AG08396 (cell line): ENCODE measurements around the gene MTMR4.
"Not testable (repeated sequence)": the region's sequence is repeated elsewhere in the genome, so short reads cannot be mapped to it uniquely, and the experiment has no call there.

Experiments
- DNase-seq: peaks from one replicate; pipeline ENCODE4 v3.0.0; 2012; ENCODE audit warnings: low spot score, mixed read lengths

MTMR4 gene

DNA sequence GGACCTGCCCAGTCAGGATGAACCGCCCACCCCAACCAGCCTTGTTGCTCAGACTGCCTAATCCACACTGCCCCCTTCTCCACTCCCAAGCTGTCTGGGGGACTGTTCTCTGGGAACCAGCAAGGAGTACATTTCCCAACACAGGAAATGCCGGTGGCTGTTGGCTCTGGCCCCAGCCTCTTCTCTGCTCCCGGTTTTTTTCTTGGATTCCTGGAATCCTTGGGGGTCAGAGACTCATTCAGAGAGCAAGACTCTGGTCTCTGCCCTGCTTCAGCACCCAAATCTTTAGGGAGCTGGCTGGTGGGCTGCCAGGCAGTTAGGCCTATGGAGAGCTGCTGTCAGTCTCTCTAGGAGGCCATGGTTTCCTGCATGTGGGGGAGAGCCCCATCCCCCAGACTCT, 10.8 kb upstream of the MTMR4 start:
- peak; percentile 60 for DNase-seq

GRCh38 chr17:58521680-58522079, 7.2 kb upstream of the MTMR4 start:
- DNase-seq, result no peak

DNA sequence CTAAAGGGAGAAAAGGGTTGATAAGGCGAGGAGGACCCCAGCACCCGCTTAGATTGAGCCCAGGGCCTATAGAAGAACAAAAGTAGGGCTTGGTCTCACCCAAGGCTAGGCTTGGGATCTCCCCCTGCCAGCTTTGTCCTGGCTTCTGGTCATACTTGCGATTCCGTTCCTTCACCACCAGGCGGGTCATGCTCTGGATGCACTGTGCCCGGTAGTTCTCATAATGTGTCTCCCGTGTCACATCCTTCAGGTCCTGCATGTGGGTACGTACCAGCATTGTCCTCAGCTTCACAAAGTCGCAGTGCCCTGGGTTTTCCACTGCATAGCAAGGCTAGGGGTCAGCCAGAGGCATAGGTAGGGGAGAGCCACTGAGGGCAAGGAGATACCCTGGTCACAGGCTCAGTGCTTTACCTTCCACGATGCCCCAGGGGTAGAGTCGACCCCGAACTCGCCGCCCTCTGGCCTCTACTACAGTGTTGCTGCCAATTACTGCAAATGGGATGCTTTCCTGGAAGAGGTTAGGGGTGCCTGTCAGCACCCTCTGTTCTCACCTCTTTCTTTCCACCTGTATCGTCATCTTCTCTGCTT, 6.5 kb upstream of the MTMR4 start:
- DNase-seq, result no peak

GRCh38 chr17:58517928-58518609, 3.6 kb upstream of the MTMR4 start:
- DNase-seq, result peak; percentile 99

- no peak for DNase-seq
Measured at GRCh38 chr17:58517378-58517927, 3.0 kb upstream of the MTMR4 start.

DNA sequence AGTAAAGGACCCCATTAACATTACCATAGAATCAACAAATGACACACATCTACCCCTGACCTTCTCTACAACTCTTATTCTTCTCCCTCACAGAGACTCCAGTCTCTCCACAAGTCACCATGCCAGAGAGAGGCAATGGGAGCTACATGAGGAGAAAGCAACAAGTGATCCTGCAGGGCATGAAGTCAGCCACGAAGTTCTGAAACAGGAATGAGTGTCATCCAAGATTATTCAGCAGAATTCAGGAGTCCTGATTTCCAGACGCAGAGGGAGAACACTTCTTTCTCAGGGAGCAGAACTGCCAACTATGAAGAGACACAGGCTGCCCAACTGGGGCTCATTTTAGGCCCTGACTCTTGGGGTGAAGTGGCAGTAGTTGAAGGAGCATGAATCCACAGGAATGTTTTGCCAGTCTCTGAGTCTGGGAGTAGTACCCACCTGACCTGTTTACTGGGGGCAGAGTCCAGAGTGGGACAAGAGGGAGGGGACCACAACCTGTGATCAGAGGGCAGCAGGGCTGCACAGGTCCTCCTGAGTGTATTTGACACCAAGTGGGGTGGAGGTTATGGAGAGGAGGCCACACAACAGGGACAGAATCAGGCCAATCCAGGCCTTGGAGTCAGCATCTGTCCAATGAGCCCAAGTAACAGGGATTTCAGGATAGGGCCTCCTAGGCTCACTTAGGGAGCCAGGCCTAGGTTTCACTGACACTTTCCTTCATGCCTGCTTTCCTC, 2.4 kb upstream of the MTMR4 start:
- no peak for DNase-seq

DNA sequence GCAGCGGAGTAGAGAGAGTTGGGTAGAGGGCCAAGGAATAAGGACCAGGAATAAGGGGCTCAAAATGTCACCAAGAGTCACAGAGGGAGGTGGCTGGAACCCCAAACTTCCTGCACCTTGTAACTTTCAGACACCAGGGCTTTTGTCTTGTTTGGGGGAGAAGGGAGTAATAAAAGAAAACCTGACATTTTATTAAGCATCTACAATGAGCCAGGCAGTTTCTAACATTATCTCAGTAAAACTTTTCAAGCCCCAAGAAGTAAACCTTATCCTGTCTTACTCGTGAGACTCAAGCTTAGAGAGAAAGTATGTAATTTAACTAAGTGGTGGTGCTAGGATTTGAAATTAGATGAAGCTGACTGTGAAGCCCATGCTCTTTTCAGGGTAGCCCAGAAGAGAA, 848 bp upstream of the MTMR4 start:
- DNase-seq, result no peak

- DNase-seq, result no peak
Measured at GRCh38 chr17:58514770-58515157, 326 bp upstream of the MTMR4 start.

GRCh38 chr17:58513267-58513964, 1.0 kb downstream of the MTMR4 start:
- DNase-seq, result no peak

GRCh38 chr17:58510075-58510474, 4.4 kb downstream of the MTMR4 start:
- no peak for DNase-seq

DNA sequence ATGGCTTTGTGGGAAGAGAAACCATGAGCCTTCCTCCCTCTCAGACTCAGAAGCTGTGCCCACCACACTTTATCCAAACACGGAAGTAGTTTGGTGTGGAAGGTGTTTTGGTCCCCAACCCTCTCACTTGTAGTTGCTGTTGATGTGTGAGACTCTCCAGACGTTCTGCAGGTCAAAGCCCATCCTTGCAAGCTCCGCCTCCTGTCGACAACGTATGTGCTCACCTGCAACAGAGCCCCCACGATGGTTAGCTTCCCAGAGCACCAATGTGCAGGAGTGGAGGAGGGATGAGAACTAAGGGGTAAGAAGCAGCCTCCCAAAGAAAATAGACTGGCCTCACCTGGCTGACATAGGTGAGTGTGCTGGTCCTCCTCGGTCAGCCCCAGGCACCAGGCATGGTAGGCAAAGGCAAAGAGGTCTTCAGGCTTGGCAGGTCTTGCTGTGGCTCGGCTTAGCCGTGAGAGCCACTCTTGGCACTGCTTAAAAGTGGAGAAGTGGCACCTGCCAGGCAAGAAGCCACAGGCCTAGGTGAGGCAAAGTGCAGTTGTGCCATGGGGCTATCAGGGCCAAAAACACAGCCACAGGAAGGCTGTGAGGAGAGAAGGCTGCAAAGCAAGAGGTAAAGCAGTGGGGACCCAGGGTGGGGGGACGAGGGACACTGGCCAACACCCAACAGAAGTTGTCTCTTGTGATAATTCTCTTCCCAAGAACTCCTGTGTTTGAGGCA, 5.9 kb downstream of the MTMR4 start:
- no peak for DNase-seq

GRCh38 chr17:58507123-58507634, 7.3 kb downstream of the MTMR4 start:
- DNase-seq, result no peak

DNA sequence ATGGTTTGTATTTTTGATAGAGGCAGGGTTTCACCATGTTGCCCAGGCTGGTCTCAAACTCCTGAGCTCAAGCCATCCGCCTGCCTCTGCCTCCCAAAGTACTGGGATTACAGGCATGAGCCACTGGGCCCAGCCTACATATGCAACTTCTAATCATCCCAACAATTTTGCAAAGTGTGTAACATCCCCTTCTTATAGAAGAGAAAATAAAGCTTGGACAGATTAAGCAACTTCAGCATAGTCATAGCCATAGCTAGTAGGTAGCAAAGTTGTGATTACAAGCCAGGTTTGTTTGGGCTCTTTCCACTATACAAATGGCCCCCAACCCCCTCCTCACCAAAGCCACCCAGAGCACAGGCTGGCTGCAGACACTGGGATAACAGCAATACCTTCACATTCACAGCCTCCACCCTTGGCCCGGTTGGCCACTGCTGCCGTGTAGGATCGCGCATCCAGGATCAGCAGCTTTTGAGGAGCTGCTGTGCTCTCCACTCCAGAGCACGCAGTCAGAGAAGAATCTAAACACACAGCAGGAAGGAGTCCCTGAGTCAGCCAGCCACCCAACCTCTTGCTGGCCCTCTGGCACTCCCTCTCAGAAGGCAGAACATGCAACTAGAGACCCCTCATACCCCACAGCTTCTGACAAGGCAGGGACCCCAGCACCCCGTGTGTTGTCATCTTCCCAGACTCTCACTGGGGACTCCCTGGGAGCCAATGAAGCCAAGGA, 7.9 kb downstream of the MTMR4 start:
- DNase-seq, result no peak

DNA sequence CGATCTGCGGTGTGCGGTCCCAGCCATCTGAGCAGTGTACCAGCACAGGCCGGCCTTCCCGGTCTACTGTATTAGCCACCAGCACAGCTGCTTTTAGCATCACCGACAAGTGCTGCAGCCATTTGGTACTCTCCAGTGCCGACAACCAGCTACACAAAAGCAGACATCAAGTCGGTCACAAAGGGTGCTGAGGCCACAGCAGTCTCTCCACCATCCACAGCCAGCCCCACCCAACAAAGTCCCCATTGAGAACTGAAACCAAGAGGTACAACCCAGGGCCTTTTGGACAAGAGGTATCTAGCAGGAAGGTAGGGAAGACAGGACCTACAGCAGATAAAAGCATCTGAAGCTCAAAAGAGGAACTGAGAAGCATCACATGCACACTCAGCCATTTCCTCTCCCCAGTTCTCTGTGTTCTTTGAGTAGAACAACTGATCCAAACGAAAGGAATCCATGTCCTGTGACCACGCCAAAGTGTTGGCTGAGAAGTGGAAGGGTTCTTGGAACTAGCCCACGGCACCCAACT, 9.5 kb downstream of the MTMR4 start:
- no peak for DNase-seq

DNA sequence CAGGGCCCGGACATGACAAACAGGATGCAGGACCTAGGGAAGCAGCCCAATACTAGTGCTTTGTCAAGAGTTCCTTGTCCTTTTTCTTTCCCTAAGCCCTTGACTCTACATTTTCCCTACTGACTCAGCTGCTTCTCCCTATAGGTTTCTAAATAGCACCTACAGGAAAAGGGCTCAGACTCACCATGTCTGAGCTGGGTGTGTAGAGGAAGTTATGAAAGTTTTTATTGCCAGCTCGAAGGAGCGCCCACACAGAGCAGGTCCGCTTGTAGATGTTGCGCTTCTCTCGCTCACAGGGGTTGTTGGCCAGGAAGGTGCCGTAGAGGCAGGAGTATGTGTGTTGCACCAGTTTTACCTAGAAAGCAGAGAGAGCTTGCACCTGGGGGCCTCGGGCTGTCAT, 10.6 kb downstream of the MTMR4 start:
- no peak for DNase-seq

- not testable (repeated sequence) for DNase-seq
Measured at GRCh38 chr17:58503134-58503533, 11.3 kb downstream of the MTMR4 start.

- no peak for DNase-seq
Measured at GRCh38 chr17:58501451-58501850, 13.0 kb downstream of the MTMR4 start.

- DNase-seq, result no peak
Measured at GRCh38 chr17:58498177-58498828, 16.1 kb downstream of the MTMR4 start.

GRCh38 chr17:58493506-58493905, 20.9 kb downstream of the MTMR4 start:
- DNase-seq, result no peak
